CD4-positive, alpha-beta T cell (primary cell): ENCODE data around the gene VENTX. TPM values are rescaled to one million over a fixed set of nuclear protein-coding genes. Genes with fewer than 3 reads are reported as not detected.

ENCODE experiments used
- ATAC-seq: fragments of 200-7000 bp; cut with Tn5 transposase; one replicate; pipeline ENCODE4 v1.10.0; 2022; ENCODE audit warnings: mild to moderate bottlenecking; ENCODE audit not compliant: poor library complexity
- CTCF ChIA-PET: fragments of 350-600 bp; sonication (Branson Sonifier 250); formaldehyde crosslinking; loops from one replicate; lab custom pipeline; 2021; ENCODE audit warnings: antibody characterized with exemption, inconsistent platforms; lab: Charles Lee
- POLR2A ChIA-PET: fragments of 350-600 bp; sonication (Branson Sonifier 250); formaldehyde crosslinking; loops from one replicate; lab custom pipeline; 2021; ENCODE audit warnings: antibody characterized with exemption, inconsistent platforms; lab: Charles Lee
- DNase-seq, 14 experiments: peaks; one replicate each; pipeline ENCODE4 v3.0.0-alpha.2; 2013 to 2020; ENCODE audit warnings: mixed read lengths in 2 of 14
- H3K27ac ChIP-seq, 2 donors: one replicate each; pipeline versions ENCODE4 v1.5.1 to v1.7.0; 2013; ENCODE audit warnings: low read length in 2 of 2, low read depth in 1 of 2, mild to moderate bottlenecking in 1 of 2
- H3K27me3 ChIP-seq, 2 experiments: 1 replicate in 1 of 2; 2 replicates in 1 of 2; pipeline versions ENCODE4 v1.6.1 to v1.7.0; 2013; ENCODE audit warnings: low read length in 2 of 2, control low read depth in 1 of 2, mild to moderate bottlenecking in 1 of 2, moderate library complexity in 1 of 2; ENCODE audit not compliant: insufficient read depth in 2 of 2, control insufficient read depth in 1 of 2
- H3K36me3 ChIP-seq: one replicate; pipeline ENCODE4 v1.6.1; 2013; ENCODE audit warnings: low read length, control low read depth; ENCODE audit not compliant: insufficient read depth
- H3K4me1 ChIP-seq: one replicate; pipeline ENCODE4 v1.6.1; 2013; ENCODE audit warnings: low read length, control low read depth; ENCODE audit not compliant: insufficient read depth
- H3K4me3 ChIP-seq: one replicate; pipeline ENCODE4 v1.5.1; 2013; ENCODE audit warnings: mild to moderate bottlenecking, low read length, moderate library complexity
- H3K9me3 ChIP-seq, 2 experiments: 1 replicate in 1 of 2; 2 replicates in 1 of 2; pipeline versions ENCODE4 v1.6.1 to v1.7.0; 2013; ENCODE audit warnings: low read length in 2 of 2, mild to moderate bottlenecking in 2 of 2, control low read depth in 1 of 2, moderate library complexity in 1 of 2; ENCODE audit not compliant: control insufficient read depth in 1 of 2, insufficient read depth in 1 of 2
- H3K27ac Mint-ChIP-seq: one replicate; pipeline ENCODE4 v1.8.0; 2020; ENCODE audit warnings: mixed read lengths
- H3K27me3 Mint-ChIP-seq: one replicate; pipeline ENCODE4 v1.8.0; 2021; ENCODE audit warnings: mixed read lengths
- H3K36me3 Mint-ChIP-seq: one replicate; pipeline ENCODE4 v1.8.0; 2021; ENCODE audit warnings: low read depth, mixed read lengths
- H3K4me1 Mint-ChIP-seq: one replicate; pipeline ENCODE4 v1.8.0; 2021; ENCODE audit warnings: low read depth, mixed read lengths
- H3K4me3 Mint-ChIP-seq: one replicate; pipeline ENCODE4 v1.8.0; 2020; ENCODE audit warnings: mild to moderate bottlenecking, mixed read lengths
- H3K9me3 Mint-ChIP-seq: one replicate; pipeline ENCODE4 v1.8.0; 2020; ENCODE audit warnings: mixed read lengths
- intact Hi-C, 2 experiments: fragments of 100-400 bp; cut with DNase I in 1 of 2; cut with micrococcal nuclease in 1 of 2; formaldehyde crosslinking; loops; one replicate each; pipeline versions ENCODE4 v1.15.1 to v1.9.0; 2023 to 2025; cut with DNase I, micrococcal nuclease
- total RNA-seq, 174 experiments: library from RNA in 2 of 174; stranded (reverse) in 2 of 174; gene quantifications; one replicate each; pipeline ENCODE4 v1.2.3 and lab custom pipeline; 2021 to 2026
- TF ChIP-seq, protein P1 (sequence below): fragments of 200-600 bp; IDR thresholded peaks from one replicate; pipeline ENCODE4 v1.8.0; 2022; ENCODE audit warnings: antibody characterized with exemption, mild to moderate bottlenecking

Gene VENTX
- total RNA-seq, 2 experiments from 2014 or later: 0.11 to 0.14 TPM

- peaks cover 61% of the 10 kb centered on the region for H3K27me3 Mint-ChIP-seq
- Histone ChIP-seq H3K4me1 (peaks cover 35% of the 10 kb centered on the region), H3K4me3 (peak overlapping the region; percentile 38), H3K27me3 (peaks cover 52% of the 10 kb centered on the region in 2 experiments), H3K27ac (no peak overlapping the region), H3K9me3 (peaks cover 0 to 23% of the 10 kb centered on the region in 2 experiments), H3K36me3 (no peaks in the 10 kb centered on the region)
- peaks cover 10% of the 10 kb centered on the region for H3K4me1 Mint-ChIP-seq
- H3K9me3 Mint-ChIP-seq: no peaks in the 10 kb centered on the region
- CTCF ChIA-PET: no interaction called here
- H3K27ac Mint-ChIP-seq: no peak overlapping the region
- peak overlapping the region; percentile 63 for H3K4me3 Mint-ChIP-seq
- TF ChIP-seq, protein P1, sequence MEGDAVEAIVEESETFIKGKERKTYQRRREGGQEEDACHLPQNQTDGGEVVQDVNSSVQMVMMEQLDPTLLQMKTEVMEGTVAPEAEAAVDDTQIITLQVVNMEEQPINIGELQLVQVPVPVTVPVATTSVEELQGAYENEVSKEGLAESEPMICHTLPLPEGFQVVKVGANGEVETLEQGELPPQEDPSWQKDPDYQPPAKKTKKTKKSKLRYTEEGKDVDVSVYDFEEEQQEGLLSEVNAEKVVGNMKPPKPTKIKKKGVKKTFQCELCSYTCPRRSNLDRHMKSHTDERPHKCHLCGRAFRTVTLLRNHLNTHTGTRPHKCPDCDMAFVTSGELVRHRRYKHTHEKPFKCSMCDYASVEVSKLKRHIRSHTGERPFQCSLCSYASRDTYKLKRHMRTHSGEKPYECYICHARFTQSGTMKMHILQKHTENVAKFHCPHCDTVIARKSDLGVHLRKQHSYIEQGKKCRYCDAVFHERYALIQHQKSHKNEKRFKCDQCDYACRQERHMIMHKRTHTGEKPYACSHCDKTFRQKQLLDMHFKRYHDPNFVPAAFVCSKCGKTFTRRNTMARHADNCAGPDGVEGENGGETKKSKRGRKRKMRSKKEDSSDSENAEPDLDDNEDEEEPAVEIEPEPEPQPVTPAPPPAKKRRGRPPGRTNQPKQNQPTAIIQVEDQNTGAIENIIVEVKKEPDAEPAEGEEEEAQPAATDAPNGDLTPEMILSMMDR: no peak
- peak in 1 of 14 experiments; percentile 39 for DNase-seq
- intact Hi-C loops: no loop called here
- no peaks in the 10 kb centered on the region for H3K36me3 Mint-ChIP-seq
- no peak for ATAC-seq
- POLR2A ChIA-PET: no interaction called here
These were observed 2.3 kb upstream of the VENTX start for GRCh38 chr10:133235265-133235855.

DNA sequence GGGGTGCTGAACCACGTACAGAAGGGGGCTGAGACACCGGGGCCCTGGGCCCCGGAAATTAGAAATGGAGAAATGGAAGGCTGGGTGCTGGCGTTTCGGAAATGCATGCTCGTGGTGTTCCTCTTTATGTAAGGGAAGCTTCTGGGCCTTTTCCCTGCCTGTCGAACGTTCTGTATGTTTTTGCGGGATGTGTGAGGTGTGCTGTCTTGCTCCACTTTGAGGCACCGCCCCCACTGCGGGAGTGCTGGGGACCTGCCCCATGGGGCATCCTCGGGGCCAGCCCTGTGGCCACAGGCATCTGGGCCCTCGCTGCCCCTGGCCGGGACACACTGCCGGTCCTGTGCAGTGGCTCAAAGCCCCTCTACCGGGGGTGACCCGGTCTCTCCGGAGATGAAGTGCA, 1.7 kb upstream of the VENTX start:
- ChIA-PET POLR2A (no interaction called here), CTCF (no interaction called here)
- ATAC-seq: peak; percentile 32
- Mint-ChIP-seq H3K36me3 (no peaks in the 10 kb centered on the region), H3K27ac (no peak overlapping the region), H3K27me3 (peaks cover 65% of the 10 kb centered on the region), H3K4me1 (peaks cover 14% of the 10 kb centered on the region), H3K4me3 (peak overlapping the region; percentile 45), H3K9me3 (no peaks in the 10 kb centered on the region)
- no peaks in the 10 kb centered on the region for H3K36me3 ChIP-seq
- intact Hi-C loops: no loop called here
- peaks cover 39% of the 10 kb centered on the region for H3K4me1 ChIP-seq
- TF ChIP-seq, protein P1: no peak
- peak overlapping the region; percentile 38 for H3K4me3 ChIP-seq
- peaks cover 52 to 56% of the 10 kb centered on the region in 2 experiments for H3K27me3 ChIP-seq
- no peak overlapping the region for H3K27ac ChIP-seq
- H3K9me3 ChIP-seq: peaks cover 0 to 23% of the 10 kb centered on the region in 2 experiments
- DNase-seq: peak in 1 of 14 experiments; percentile 47

DNA sequence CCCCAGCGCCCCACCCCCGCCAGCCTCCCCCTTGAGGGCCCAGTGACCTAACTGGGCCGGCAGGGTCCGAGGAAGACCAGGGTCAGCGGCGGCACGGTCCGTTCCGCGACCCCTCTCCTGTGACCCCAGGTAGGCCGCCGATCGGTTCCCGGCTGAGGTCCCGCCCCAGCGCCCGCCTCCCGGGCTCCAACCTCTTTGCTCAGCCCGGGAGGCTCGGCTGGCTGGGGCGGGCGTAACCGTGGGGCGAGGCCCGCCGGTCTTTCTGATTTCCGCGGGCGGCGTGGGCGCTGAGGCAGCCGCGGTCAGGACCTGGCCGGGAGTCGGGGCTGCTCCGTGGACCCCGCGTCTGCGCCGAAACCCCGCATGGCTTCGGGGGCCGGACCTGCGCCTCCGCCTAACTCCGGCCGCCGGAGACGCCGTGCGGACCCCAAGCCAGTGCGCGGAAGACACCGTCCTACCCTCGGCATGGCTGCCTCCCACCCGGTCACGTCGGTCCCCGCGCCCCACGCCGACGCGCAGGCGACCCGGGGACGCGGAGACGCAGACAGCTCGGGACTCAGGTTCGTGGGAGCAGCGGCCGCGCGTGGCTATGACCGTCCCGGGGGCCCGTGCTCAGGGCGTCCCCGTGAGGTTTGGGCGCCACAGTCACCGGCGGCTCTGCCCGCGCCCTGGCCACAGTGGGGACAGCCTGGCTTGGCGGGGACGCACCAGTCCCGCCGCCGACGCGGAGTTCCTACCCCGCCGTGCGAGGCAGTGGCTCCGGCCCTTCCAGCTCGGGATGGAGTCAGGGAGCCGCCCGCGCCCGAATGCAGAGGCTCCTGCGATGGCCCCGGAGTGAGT, 1.0 kb upstream of the VENTX start:
- H3K4me1 ChIP-seq: peaks cover 42% of the 10 kb centered on the region
- no peak overlapping the region for H3K27ac Mint-ChIP-seq
- H3K9me3 ChIP-seq: peaks cover 0 to 21% of the 10 kb centered on the region in 2 experiments
- H3K36me3 Mint-ChIP-seq: no peaks in the 10 kb centered on the region
- TF ChIP-seq, protein P1: no peak
- H3K9me3 Mint-ChIP-seq: no peaks in the 10 kb centered on the region
- intact Hi-C loops: no loop called here
- H3K4me1 Mint-ChIP-seq: peaks cover 21% of the 10 kb centered on the region
- ChIA-PET CTCF (no interaction called here), POLR2A (no interaction called here)
- H3K36me3 ChIP-seq: no peaks in the 10 kb centered on the region
- H3K27ac ChIP-seq: no peak overlapping the region
- ATAC-seq (peak; percentile 33), DNase-seq (peak in 1 of 14 experiments; percentile 24)
- peaks cover 66% of the 10 kb centered on the region for H3K27me3 Mint-ChIP-seq
- H3K4me3 ChIP-seq: peak overlapping the region; percentile 38
- H3K27me3 ChIP-seq: peaks cover 52 to 58% of the 10 kb centered on the region in 2 experiments
- no peak overlapping the region for H3K4me3 Mint-ChIP-seq
